Ascending aorta (tissue), 2 donors: ENCODE results near the gene FLT4. TPM values are rescaled to one million over a fixed set of nuclear protein-coding genes. Genes with fewer than 3 reads are reported as not detected.
"Not testable (repeated sequence)": the region's sequence is repeated elsewhere in the genome, so short reads cannot be mapped to it uniquely, and the experiment has no call there.

ENCODE experiments used
- DNase-seq, 2 donors: peaks; one replicate each; pipeline ENCODE4 v3.0.0-alpha.2; 2019; ENCODE audit warnings: low spot score in 2 of 2
- H3K27ac ChIP-seq, 2 donors: fragments of 200-600 bp; sonication (generic); one replicate each; pipeline ENCODE4 v1.5.1; 2016 to 2017; ENCODE audit warnings: mild to moderate bottlenecking in 1 of 2
- H3K27me3 ChIP-seq: fragments of 200-600 bp; sonication (generic); one replicate; pipeline ENCODE4 v1.5.1; 2017
- H3K36me3 ChIP-seq, 2 donors: fragments of 200-600 bp; sonication (generic); one replicate each; pipeline ENCODE4 v1.5.1; 2016
- H3K4me1 ChIP-seq, 2 donors: fragments of 200-600 bp; sonication (generic); one replicate each; pipeline ENCODE4 v1.5.1; 2016 to 2017; ENCODE audit warnings: mild to moderate bottlenecking in 1 of 2
- H3K4me3 ChIP-seq, 2 donors: fragments of 200-600 bp; sonication (generic); one replicate each; pipeline ENCODE4 v1.5.1; 2016 to 2017; ENCODE audit warnings: mild to moderate bottlenecking in 1 of 2
- H3K9me3 ChIP-seq, 2 donors: fragments of 200-600 bp; sonication (generic); one replicate each; pipeline ENCODE4 v1.5.1; 2016
- CTCF ChIP-seq, 3 experiments: fragments of 200-600 bp in 2 of 3; fragments of 450-650 bp in 1 of 3; sonication (generic) in 2 of 3; IDR thresholded peaks; one replicate each; pipeline ENCODE4 v1.5.1; 2016 to 2019; ENCODE audit warnings: antibody characterized with exemption in 3 of 3, mild to moderate bottlenecking in 1 of 3, moderate library complexity in 1 of 3
- intact Hi-C: fragments of 100-400 bp; cut with DNase I; formaldehyde crosslinking; loops from one replicate; pipeline ENCODE4 v1.15.1; 2023
- total RNA-seq: library from RNA; depleted of rRNA; stranded (reverse); fragments of >200 nt; gene quantifications from one replicate; pipeline ENCODE4 v1.1.0, GENCODE V29; 2016

Gene FLT4
- total RNA-seq, 1 donor from 2014 or later, result 53.5 TPM

GRCh38 chr5:180683220-180683922 is 34.0 kb upstream of the FLT4 start:
- no peak overlapping the region for H3K27ac ChIP-seq
- no peaks in the 10 kb centered on the region for H3K4me1 ChIP-seq
- intact Hi-C loops, result no loop called here
- DNase-seq, result no peak
- H3K36me3 ChIP-seq, result no peaks in the 10 kb centered on the region
- H3K27me3 ChIP-seq, result no peaks in the 10 kb centered on the region
- no peak overlapping the region for H3K4me3 ChIP-seq
- H3K9me3 ChIP-seq, result no peaks in the 10 kb centered on the region
- TF ChIP-seq CTCF (IDR thresholded peaks at IDR 0.05), result no peak

GRCh38 chr5:180682560-180682959 is 33.2 kb upstream of the FLT4 start:
- H3K4me1 ChIP-seq, result no peaks in the 10 kb centered on the region
- no peak overlapping the region for H3K4me3 ChIP-seq
- H3K27me3 ChIP-seq, result no peaks in the 10 kb centered on the region
- DNase-seq, result no peak
- no peaks in the 10 kb centered on the region for H3K36me3 ChIP-seq
- no peak for TF ChIP-seq CTCF (IDR thresholded peaks at IDR 0.05)
- no peak overlapping the region for H3K27ac ChIP-seq
- intact Hi-C loops, result no loop called here
- H3K9me3 ChIP-seq, result no peaks in the 10 kb centered on the region

GRCh38 chr5:180682008-180682407 is 32.6 kb upstream of the FLT4 start:
- intact Hi-C loops, H3K4me1 ChIP-seq, H3K9me3 ChIP-seq, H3K27ac ChIP-seq, H3K4me3 ChIP-seq, H3K27me3 ChIP-seq, H3K36me3 ChIP-seq, DNase-seq: not testable (repeated sequence)

GRCh38 chr5:180678319-180678718 is 28.9 kb upstream of the FLT4 start:
- H3K4me3 ChIP-seq, DNase-seq, H3K9me3 ChIP-seq, H3K4me1 ChIP-seq, H3K27ac ChIP-seq, H3K36me3 ChIP-seq, H3K27me3 ChIP-seq, intact Hi-C loops: not testable (repeated sequence)

- Histone ChIP-seq H3K4me3 (no peak overlapping the region), H3K36me3 (no peaks in the 10 kb centered on the region), H3K27ac (no peak overlapping the region), H3K9me3 (no peaks in the 10 kb centered on the region), H3K27me3 (peaks cover 4% of the 10 kb centered on the region), H3K4me1 (no peaks in the 10 kb centered on the region)
- intact Hi-C loops, result no loop called here
- TF ChIP-seq CTCF (IDR thresholded peaks at IDR 0.05), result no peak
- DNase-seq, result no peak
Measured at GRCh38 chr5:180675036-180675635, 25.7 kb upstream of the FLT4 start.

GRCh38 chr5:180674090-180674475 is 24.7 kb upstream of the FLT4 start:
- H3K9me3 ChIP-seq, H3K4me3 ChIP-seq, H3K4me1 ChIP-seq, intact Hi-C loops, DNase-seq, H3K27me3 ChIP-seq, H3K27ac ChIP-seq, H3K36me3 ChIP-seq: not testable (repeated sequence)

- intact Hi-C loops, result no loop called here
- no peak for TF ChIP-seq CTCF (IDR thresholded peaks at IDR 0.05)
- Histone ChIP-seq H3K27ac (no peak overlapping the region), H3K4me1 (no peaks in the 10 kb centered on the region), H3K9me3 (no peaks in the 10 kb centered on the region), H3K27me3 (peaks cover 4% of the 10 kb centered on the region), H3K4me3 (no peak overlapping the region), H3K36me3 (no peaks in the 10 kb centered on the region)
- DNase-seq, result no peak
Measured at GRCh38 chr5:180673371-180674089, 24.1 kb upstream of the FLT4 start.

GRCh38 chr5:180671958-180672524 is 22.6 kb upstream of the FLT4 start:
- H3K27me3 ChIP-seq, H3K9me3 ChIP-seq, intact Hi-C loops, H3K36me3 ChIP-seq, DNase-seq, H3K4me1 ChIP-seq, H3K4me3 ChIP-seq, H3K27ac ChIP-seq: not testable (repeated sequence)
